Thoracic aorta (tissue), 2 donors: ENCODE results near the gene PKP1. TPM values are rescaled to one million over a fixed set of nuclear protein-coding genes. Genes with fewer than 3 reads are reported as not detected.

Experiments
- ATAC-seq: fragments of 150-250 bp; one replicate; pipeline ENCODE4 v1.8.0; 2017; ENCODE audit warnings: low read depth; ENCODE audit not compliant: insufficient number of reproducible peaks, low FRiP score
- DNase-seq: peaks from one replicate; pipeline ENCODE4 v3.0.0-alpha.2; 2020; ENCODE audit warnings: low spot score
- H3K27ac ChIP-seq, 2 donors: fragments of 200-600 bp; sonication (generic); 1 replicate in 1 of 2; 2 replicates in 1 of 2; pipeline ENCODE4 v1.5.1; 2016; ENCODE audit warnings: mild to moderate bottlenecking in 2 of 2, moderate library complexity in 2 of 2
- H3K27me3 ChIP-seq: fragments of 200-600 bp; sonication (generic); replicated peaks from 2 replicates; pipeline ENCODE4 v1.6.0; 2016; ENCODE audit warnings: mild to moderate bottlenecking; ENCODE audit not compliant: insufficient read depth
- H3K36me3 ChIP-seq: fragments of 200-600 bp; sonication (generic); one replicate; pipeline ENCODE4 v1.5.1; 2016
- H3K4me1 ChIP-seq, 2 donors: fragments of 200-600 bp; sonication (generic); 1 replicate in 1 of 2; 2 replicates in 1 of 2; pipeline versions ENCODE4 v1.5.1 to v1.6.0; 2016; ENCODE audit warnings: low read depth in 2 of 2, mild to moderate bottlenecking in 1 of 2; ENCODE audit not compliant: control insufficient read depth in 1 of 2
- H3K4me3 ChIP-seq: fragments of 200-600 bp; sonication (generic); 2 replicates; pipeline ENCODE4 v1.5.1; 2016; ENCODE audit warnings: mild to moderate bottlenecking
- H3K9me3 ChIP-seq: fragments of 200-600 bp; sonication (generic); 2 replicates; pipeline ENCODE4 v1.5.1; 2016
- CTCF ChIP-seq: fragments of 200-600 bp; sonication (generic); IDR thresholded peaks from one replicate; pipeline ENCODE4 v1.5.1; 2019; ENCODE audit warnings: antibody characterized with exemption
- total RNA-seq, 2 donors: library from RNA; depleted of rRNA; stranded (reverse); fragments of >200 nt; gene quantifications; one replicate each; pipeline versions ENCODE4 v1.1.0 to v1.2.3, GENCODE V29; 2016

The PKP1 gene
- total RNA-seq, 2 donors from 2014 or later, result 0.54 TPM; not detected in 1

GRCh38 chr1:201332616-201333335 is 49.5 kb downstream of the PKP1 start:
- DNase-seq (no peak), ATAC-seq (no peak)
- Histone ChIP-seq H3K4me3 (no peak overlapping the region), H3K9me3 (no peaks in the 10 kb centered on the region), H3K4me1 (no peaks in the 10 kb centered on the region), H3K36me3 (no peaks in the 10 kb centered on the region), H3K27ac (no peak overlapping the region), H3K27me3 (no peaks in the 10 kb centered on the region)
- no peak for TF ChIP-seq CTCF

GRCh38 chr1:201334325-201335173 is 51.2 kb downstream of the PKP1 start:
- Histone ChIP-seq H3K27me3 (no peaks in the 10 kb centered on the region), H3K4me1 (no peaks in the 10 kb centered on the region), H3K27ac (no peak overlapping the region), H3K36me3 (no peaks in the 10 kb centered on the region), H3K9me3 (no peaks in the 10 kb centered on the region), H3K4me3 (no peak overlapping the region)
- ATAC-seq (no peak), DNase-seq (no peak)
- TF ChIP-seq CTCF, result no peak

GRCh38 chr1:201335174-201335870 is 52.0 kb downstream of the PKP1 start:
- DNase-seq (no peak), ATAC-seq (no peak)
- TF ChIP-seq CTCF, result no peak
- no peaks in the 10 kb centered on the region for H3K4me1 ChIP-seq
- no peaks in the 10 kb centered on the region for H3K27me3 ChIP-seq
- H3K27ac ChIP-seq, result no peak overlapping the region
- no peaks in the 10 kb centered on the region for H3K36me3 ChIP-seq
- H3K9me3 ChIP-seq, result no peaks in the 10 kb centered on the region
- H3K4me3 ChIP-seq, result no peak overlapping the region

- no peak overlapping the region for H3K4me3 ChIP-seq
- H3K36me3 ChIP-seq, result no peaks in the 10 kb centered on the region
- no peak for TF ChIP-seq CTCF
- ATAC-seq (no peak), DNase-seq (no peak)
- H3K27ac ChIP-seq, result no peak overlapping the region
- H3K4me1 ChIP-seq, result no peaks in the 10 kb centered on the region
- no peaks in the 10 kb centered on the region for H3K27me3 ChIP-seq
- no peaks in the 10 kb centered on the region for H3K9me3 ChIP-seq
Measured at GRCh38 chr1:201335901-201336300, 52.6 kb downstream of the PKP1 start.
